Lung (tissue), 12 donors: ENCODE measurements around the gene RELN. TPM values are rescaled to one million over a fixed set of nuclear protein-coding genes. Genes with fewer than 3 reads are reported as not detected.

Source experiments
- ATAC-seq: fragments of 200-7000 bp; cut with Tn5 transposase; one replicate; pipeline ENCODE4 v1.9.1; 2020; ENCODE audit warnings: moderate number of reproducible peaks; ENCODE audit not compliant: insufficient read depth, low FRiP score
- DNase-seq, 3 donors: peaks; one replicate each; pipeline ENCODE4 v3.0.0-alpha.2; 2013 to 2017
- H3K27ac ChIP-seq, 2 donors: one replicate each; pipeline ENCODE4 v1.5.1; 2013; ENCODE audit warnings: mild to moderate bottlenecking in 2 of 2, moderate library complexity in 2 of 2, control low read depth in 1 of 2, inconsistent platforms in 1 of 2, low read depth in 1 of 2, low read length in 1 of 2
- H3K27me3 ChIP-seq, 3 donors: one replicate each; pipeline ENCODE4 v1.5.1; 2013; ENCODE audit warnings: low read length in 2 of 3; ENCODE audit not compliant: control insufficient read depth in 3 of 3, insufficient read depth in 3 of 3
- H3K36me3 ChIP-seq, 4 donors: one replicate each; pipeline ENCODE4 v1.5.1; 2013; ENCODE audit warnings: low read length in 4 of 4, mild to moderate bottlenecking in 1 of 4, moderate library complexity in 1 of 4; ENCODE audit not compliant: control insufficient read depth in 4 of 4, insufficient read depth in 4 of 4
- H3K4me1 ChIP-seq, 5 donors: one replicate each; pipeline ENCODE4 v1.5.1; 2013; ENCODE audit warnings: low read length in 5 of 5, mild to moderate bottlenecking in 2 of 5, moderate library complexity in 1 of 5; ENCODE audit not compliant: control insufficient read depth in 5 of 5, insufficient read depth in 5 of 5
- H3K4me3 ChIP-seq: one replicate; pipeline ENCODE4 v1.5.1; 2013; ENCODE audit warnings: mild to moderate bottlenecking, control low read depth, moderate library complexity
- H3K9ac ChIP-seq, 2 donors: one replicate each; pipeline ENCODE4 v1.5.1; 2013; ENCODE audit warnings: low read length in 2 of 2, control low read depth in 1 of 2; ENCODE audit not compliant: insufficient read depth in 1 of 2
- H3K9me3 ChIP-seq, 4 donors: one replicate each; pipeline ENCODE4 v1.5.1; 2013; ENCODE audit warnings: low read length in 3 of 4, mild to moderate bottlenecking in 1 of 4, moderate library complexity in 1 of 4; ENCODE audit not compliant: control insufficient read depth in 4 of 4, insufficient read depth in 3 of 4
- CTCF ChIP-seq: IDR thresholded peaks from 2 replicates; pipeline ENCODE4 v1.5.1; 2012; ENCODE audit warnings: mild to moderate bottlenecking; ENCODE audit errors: control extremely low read depth, extremely low read depth
- WGBS, 2 donors: extraction: QIAGEN DNeasy Blood & Tissue Kit; methylation state at CpG; one replicate each; pipeline ENCODE4 v1.1.7; 2013; 5-methylcytosine and 5-hydroxymethylcytosine counted together
- polyA plus RNA-seq, 2 donors: library from polyadenylated mRNA; stranded (reverse); fragments of 200-250 nt; gene quantifications; one replicate each; pipeline ENCODE4 v1.2.1, GENCODE V29; 2013
- total RNA-seq, 2 donors: library from RNA; depleted of rRNA in 1 of 2; stranded (reverse); fragments of >200 nt in 1 of 2; gene quantifications; one replicate each; pipeline ENCODE4 v1.2.1, GENCODE V29; 2014 to 2021
- donor health status: control.
- donor health status: control.
- donor health status: Bipolar disorder and iron deficiency.
- donor health status: healthy.
- donor health status: DM: yes; HTN: yes; CAD: no.

The RELN gene
- total and polyA plus RNA-seq, 4 donors, result 0.24 to 7.7 (median 2.0) TPM

- WGBS, 2 donors, result 78 to 82% methylated on average over 2 of the region's 2 CpGs
- Histone ChIP-seq H3K9ac (no peak overlapping the region), H3K36me3 (no peaks in the 10 kb centered on the region), H3K27me3 (peaks cover 0 to 4% (median 0%) of the 10 kb centered on the region in 3 donors), H3K9me3 (no peaks in the 10 kb centered on the region), H3K4me3 (no peak overlapping the region), H3K27ac (no peak overlapping the region), H3K4me1 (no peaks in the 10 kb centered on the region)
- DNase-seq (no peak), ATAC-seq (no peak)
- no peak for TF ChIP-seq CTCF
Measured at GRCh38 chr7:103577059-103577458, 412.4 kb downstream of the RELN start.

- peaks cover 0 to 4% (median 0%) of the 10 kb centered on the region in 3 donors for H3K27me3 ChIP-seq
- no peak overlapping the region for H3K27ac ChIP-seq
- H3K4me3 ChIP-seq, result no peak overlapping the region
- no peak overlapping the region for H3K9ac ChIP-seq
- no peak for DNase-seq
- no peaks in the 10 kb centered on the region for H3K36me3 ChIP-seq
- no peaks in the 10 kb centered on the region for H3K9me3 ChIP-seq
- no peaks in the 10 kb centered on the region for H3K4me1 ChIP-seq
- 70 to 82% methylated on average over 5 of the region's 5 CpGs for WGBS, 2 donors
- no peak for ATAC-seq
- TF ChIP-seq CTCF, result no peak
Measured at GRCh38 chr7:103576641-103577040, 412.8 kb downstream of the RELN start.

GRCh38 chr7:103574576-103574975, 414.9 kb downstream of the RELN start:
- H3K9ac ChIP-seq, result no peak overlapping the region
- H3K9me3 ChIP-seq, result no peaks in the 10 kb centered on the region
- ATAC-seq (no peak), DNase-seq (peak in 2 of 3 donors; percentile 3 to 15)
- WGBS, 2 donors, result 63 to 81% methylated on average over 1 of the region's 1 CpG
- H3K36me3 ChIP-seq, result no peaks in the 10 kb centered on the region
- peaks cover 0 to 4% (median 0%) of the 10 kb centered on the region in 3 donors for H3K27me3 ChIP-seq
- TF ChIP-seq CTCF, result no peak
- peaks cover 0 to under 1% (median 0%) of the 10 kb centered on the region in 5 donors for H3K4me1 ChIP-seq
- H3K4me3 ChIP-seq, result no peak overlapping the region
- H3K27ac ChIP-seq, result no peak overlapping the region

GRCh38 chr7:103573479-103574058, 415.9 kb downstream of the RELN start:
- DNase-seq (peak in 2 of 3 donors; percentile 42 to 45), ATAC-seq (no peak)
- no peaks in the 10 kb centered on the region for H3K36me3 ChIP-seq
- no peak overlapping the region for H3K27ac ChIP-seq
- peak; percentile 18 for TF ChIP-seq CTCF
- peaks cover 0 to 3% (median 0%) of the 10 kb centered on the region in 5 donors for H3K4me1 ChIP-seq
- 47 to 54% methylated on average over 3 of the region's 3 CpGs for WGBS, 2 donors
- peaks cover 0 to 4% (median 0%) of the 10 kb centered on the region in 3 donors for H3K27me3 ChIP-seq
- no peaks in the 10 kb centered on the region for H3K9me3 ChIP-seq
- no peak overlapping the region for H3K4me3 ChIP-seq
- no peak overlapping the region for H3K9ac ChIP-seq
